ENCODE results near the gene JAK1. TPM values are rescaled to one million over a fixed set of nuclear protein-coding genes. Genes with fewer than 3 reads are reported as not detected.

The JAK1 gene
- polyA plus RNA-seq, 2 of the 4 experiments (the other 2 are of a cell fraction), result 110 to 159 TPM

DNA sequence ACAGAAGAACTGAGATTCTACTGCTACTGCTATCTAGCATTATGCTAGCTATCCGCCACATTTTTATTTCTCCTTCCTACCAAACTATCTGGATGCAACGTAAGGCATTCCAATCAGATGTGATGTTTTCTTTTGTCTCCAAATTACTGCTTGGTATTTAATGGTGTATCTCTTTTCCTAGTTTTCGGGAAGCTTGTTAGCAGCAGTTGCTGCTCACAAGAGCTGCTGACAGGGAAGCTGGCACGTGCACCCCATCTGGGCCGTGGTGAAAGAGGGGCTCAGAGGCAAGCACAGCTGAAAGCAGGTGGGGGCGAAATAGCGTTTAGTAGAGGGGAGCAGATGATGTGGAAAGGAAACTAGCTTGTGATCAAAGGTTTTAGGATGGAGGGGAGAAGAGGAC, 57.3 kb downstream of the JAK1 start:
- H3K4me2 ChIP-seq, result peak overlapping the region; percentile 65; the same call in 2 of the 3 replicates
- ChIA-PET CTCF (interaction anchor here (0.8 to 1.1 kb wide), 3 partner anchors 9 to 112 kb away, joined by 3 read pairs; no protein-coding TSS in a partner anchor), POLR2A (interaction anchor here (1.9 kb wide), 1 partner anchor 9 kb away, joined by 4 read pairs; no protein-coding TSS in a partner anchor)
- peaks cover 5% of the 10 kb centered on the region; the same call in 2 of the 3 replicates for H3K9me3 ChIP-seq
- peak overlapping the region; percentile 83 to 93 for H3K27ac ChIP-seq
- ATAC-seq, result no peak
- DNase-seq (ENCODE audit: low read depth in 1 of 2, low spot score in 1 of 2), result no peak
- peaks cover 97% of the 10 kb centered on the region for H3K4me1 ChIP-seq
- 88% methylated on average over 7 of the region's 7 CpGs for WGBS (ENCODE audit: missing lambda C conversion rate)
- TF ChIP-seq ESRRA (IDR thresholded peaks at IDR 0.05; ENCODE audit: borderline replicate concordance, low read length) (no peak), MAFK (IDR thresholded peaks at IDR 0.05; ENCODE audit: partially characterized antibody) (no peak), BHLHE40 (IDR thresholded peaks at IDR 0.05; ENCODE audit: low read depth, low read length) (no peak), CBX2 (IDR thresholded peaks at IDR 0.05; ENCODE audit: borderline replicate concordance, low read depth) (no peak), KDM5A (IDR thresholded peaks at IDR 0.05) (no peak), HOXB13 (CRISPR knock-in tag; IDR thresholded peaks at IDR 0.05; ENCODE audit: low read depth) (no peak), RAD21 (conservative IDR thresholded peaks at IDR 0.05 in 1 of 2, IDR thresholded peaks at IDR 0.05 in 1 of 2) (no peak), RCOR1 (IDR thresholded peaks at IDR 0.05; ENCODE audit: low read depth, low read length) (no peak), NPAS2 (CRISPR knock-in tag; IDR thresholded peaks at IDR 0.05; ENCODE audit: borderline replicate concordance) (no peak)
- TF ChIP-seq, protein P1, sequence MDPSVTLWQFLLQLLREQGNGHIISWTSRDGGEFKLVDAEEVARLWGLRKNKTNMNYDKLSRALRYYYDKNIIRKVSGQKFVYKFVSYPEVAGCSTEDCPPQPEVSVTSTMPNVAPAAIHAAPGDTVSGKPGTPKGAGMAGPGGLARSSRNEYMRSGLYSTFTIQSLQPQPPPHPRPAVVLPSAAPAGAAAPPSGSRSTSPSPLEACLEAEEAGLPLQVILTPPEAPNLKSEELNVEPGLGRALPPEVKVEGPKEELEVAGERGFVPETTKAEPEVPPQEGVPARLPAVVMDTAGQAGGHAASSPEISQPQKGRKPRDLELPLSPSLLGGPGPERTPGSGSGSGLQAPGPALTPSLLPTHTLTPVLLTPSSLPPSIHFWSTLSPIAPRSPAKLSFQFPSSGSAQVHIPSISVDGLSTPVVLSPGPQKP (IDR thresholded peaks at IDR 0.05; ENCODE audit: low read depth, low read length), result no peak
- H3K4me3 ChIP-seq, result no peak overlapping the region
- FAIRE-seq, result no peak

DNA sequence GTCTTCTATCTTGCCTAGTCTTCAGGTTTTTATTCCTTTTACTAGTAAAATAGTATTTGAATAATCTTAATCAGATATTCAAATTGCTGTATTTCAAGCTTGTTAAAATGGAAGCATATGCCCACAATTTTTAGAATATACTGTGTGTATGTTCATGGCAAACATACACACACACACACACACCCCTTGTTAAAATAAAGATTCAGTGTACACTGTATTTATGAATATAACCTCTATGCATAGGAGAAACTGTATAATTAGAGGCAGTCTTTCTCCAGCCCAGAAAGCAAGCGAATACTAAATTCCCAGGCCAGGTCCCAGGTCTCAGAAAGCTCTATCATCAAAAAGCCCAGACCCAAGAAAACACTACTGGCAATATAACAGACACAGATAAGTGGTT, 57.8 kb downstream of the JAK1 start:
- CTCF ChIA-PET, result interaction anchor here (0.8 to 1.1 kb wide), 3 partner anchors 9 to 112 kb away, joined by 3 read pairs; no protein-coding TSS in a partner anchor
- peak overlapping the region; percentile 83 to 93 for H3K27ac ChIP-seq
- ATAC-seq, result no peak

More for the DNA sequence above, 57.8 kb downstream of the JAK1 start:
- Histone ChIP-seq H3K9me3 (peaks cover 5% of the 10 kb centered on the region; the same call in 2 of the 3 replicates), H3K4me3 (no peak overlapping the region), H3K4me2 (peak overlapping the region; percentile 65), H3K4me1 (peaks cover 97% of the 10 kb centered on the region)
- POLR2A ChIA-PET, result interaction anchor here (1.9 kb wide), 1 partner anchor 9 kb away, joined by 4 read pairs; no protein-coding TSS in a partner anchor
- WGBS (ENCODE audit: missing lambda C conversion rate), result 81% methylated on average over 1 of the region's 1 CpG
- no peak for FAIRE-seq
- DNase-seq (ENCODE audit: low read depth in 1 of 2, low spot score in 1 of 2), result no peak
- TF ChIP-seq RFX5 (IDR thresholded peaks at IDR 0.05), result no peak
- TF ChIP-seq, protein P2, sequence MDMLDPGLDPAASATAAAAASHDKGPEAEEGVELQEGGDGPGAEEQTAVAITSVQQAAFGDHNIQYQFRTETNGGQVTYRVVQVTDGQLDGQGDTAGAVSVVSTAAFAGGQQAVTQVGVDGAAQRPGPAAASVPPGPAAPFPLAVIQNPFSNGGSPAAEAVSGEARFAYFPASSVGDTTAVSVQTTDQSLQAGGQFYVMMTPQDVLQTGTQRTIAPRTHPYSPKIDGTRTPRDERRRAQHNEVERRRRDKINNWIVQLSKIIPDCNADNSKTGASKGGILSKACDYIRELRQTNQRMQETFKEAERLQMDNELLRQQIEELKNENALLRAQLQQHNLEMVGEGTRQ (IDR thresholded peaks at IDR 0.05), result no peak
- TF ChIP-seq HOXB5 (CRISPR knock-in tag; IDR thresholded peaks at IDR 0.05), result no peak
- TF ChIP-seq EP300 (IDR thresholded peaks at IDR 0.05), result no peak
- TF ChIP-seq POLR2A (IDR thresholded peaks at IDR 0.05; ENCODE audit: low read length), result no peak
- no peak for TF ChIP-seq HOXA7 (CRISPR knock-in tag; IDR thresholded peaks at IDR 0.05)
- TF ChIP-seq, protein P3, sequence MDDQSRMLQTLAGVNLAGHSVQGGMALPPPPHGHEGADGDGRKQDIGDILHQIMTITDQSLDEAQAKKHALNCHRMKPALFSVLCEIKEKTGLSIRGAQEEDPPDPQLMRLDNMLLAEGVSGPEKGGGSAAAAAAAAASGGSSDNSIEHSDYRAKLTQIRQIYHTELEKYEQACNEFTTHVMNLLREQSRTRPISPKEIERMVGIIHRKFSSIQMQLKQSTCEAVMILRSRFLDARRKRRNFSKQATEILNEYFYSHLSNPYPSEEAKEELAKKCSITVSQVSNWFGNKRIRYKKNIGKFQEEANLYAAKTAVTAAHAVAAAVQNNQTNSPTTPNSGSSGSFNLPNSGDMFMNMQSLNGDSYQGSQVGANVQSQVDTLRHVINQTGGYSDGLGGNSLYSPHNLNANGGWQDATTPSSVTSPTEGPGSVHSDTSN (IDR thresholded peaks at IDR 0.05), result no peak
- TF ChIP-seq, protein P4, sequence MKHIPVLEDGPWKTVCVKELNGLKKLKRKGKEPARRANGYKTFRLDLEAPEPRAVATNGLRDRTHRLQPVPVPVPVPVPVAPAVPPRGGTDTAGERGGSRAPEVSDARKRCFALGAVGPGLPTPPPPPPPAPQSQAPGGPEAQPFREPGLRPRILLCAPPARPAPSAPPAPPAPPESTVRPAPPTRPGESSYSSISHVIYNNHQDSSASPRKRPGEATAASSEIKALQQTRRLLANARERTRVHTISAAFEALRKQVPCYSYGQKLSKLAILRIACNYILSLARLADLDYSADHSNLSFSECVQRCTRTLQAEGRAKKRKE (CRISPR knock-in tag; IDR thresholded peaks at IDR 0.05; ENCODE audit: low read depth), result no peak
- TF ChIP-seq HOXB13 (CRISPR knock-in tag; IDR thresholded peaks at IDR 0.05; ENCODE audit: low read depth), result no peak
- no peak for TF ChIP-seq HEYL (CRISPR knock-in tag; IDR thresholded peaks at IDR 0.05)
- TF ChIP-seq, protein P5, sequence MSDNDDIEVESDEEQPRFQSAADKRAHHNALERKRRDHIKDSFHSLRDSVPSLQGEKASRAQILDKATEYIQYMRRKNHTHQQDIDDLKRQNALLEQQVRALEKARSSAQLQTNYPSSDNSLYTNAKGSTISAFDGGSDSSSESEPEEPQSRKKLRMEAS (IDR thresholded peaks at IDR 0.05), result no peak
- no peak for TF ChIP-seq NPAS2 (CRISPR knock-in tag; IDR thresholded peaks at IDR 0.05; ENCODE audit: borderline replicate concordance)
- no peak for TF ChIP-seq ZSCAN20 (CRISPR knock-in tag; IDR thresholded peaks at IDR 0.05)
- no peak for TF ChIP-seq NFE2L2 (conservative IDR thresholded peaks at IDR 0.05; ENCODE audit: low read length)
- TF ChIP-seq BHLHE40 (IDR thresholded peaks at IDR 0.05; ENCODE audit: low read depth, low read length), result no peak
- no peak for TF ChIP-seq KDM1A (IDR thresholded peaks at IDR 0.05; ENCODE audit: low read depth)
- TF ChIP-seq RAD21 (conservative IDR thresholded peaks at IDR 0.05 in 1 of 2, IDR thresholded peaks at IDR 0.05 in 1 of 2), result no peak
- no peak for TF ChIP-seq ZNF302 (CRISPR knock-in tag; IDR thresholded peaks at IDR 0.05)
